Neutrophil (primary cell): Measurements from ENCODE around the gene ZNF277.

Experiments used
- H3K27ac ChIP-seq: fragments of 200-600 bp; sonication (generic); 2 replicates; pipeline ENCODE4 v1.5.1; 2016; ENCODE audit warnings: mild to moderate bottlenecking, moderate library complexity
- H3K27me3 ChIP-seq: fragments of 200-600 bp; sonication (generic); 2 replicates; pipeline ENCODE4 v1.6.0; 2016; ENCODE audit warnings: mild to moderate bottlenecking
- H3K36me3 ChIP-seq: fragments of 200-600 bp; sonication (generic); 2 replicates; pipeline ENCODE4 v1.5.1; 2017
- H3K4me1 ChIP-seq, 2 experiments: fragments of 200-600 bp in 1 of 2; sonication (generic) in 1 of 2; 1 replicate in 1 of 2; 2 replicates in 1 of 2; pipeline versions ENCODE4 v1.5.1 to v1.6.1; 2013 to 2016; ENCODE audit warnings: low read depth in 1 of 2, low read length in 1 of 2, mild to moderate bottlenecking in 1 of 2, moderate library complexity in 1 of 2; ENCODE audit not compliant: control insufficient read depth in 1 of 2, insufficient read depth in 1 of 2
- H3K4me3 ChIP-seq, 2 experiments: fragments of 200-600 bp in 1 of 2; sonication (generic) in 1 of 2; 1 replicate in 1 of 2; 2 replicates in 1 of 2; pipeline ENCODE4 v1.5.1; 2013 to 2016; ENCODE audit warnings: low read depth in 1 of 2, low read length in 1 of 2, mild to moderate bottlenecking in 1 of 2, moderate library complexity in 1 of 2
- H3K9me3 ChIP-seq: fragments of 200-600 bp; sonication (generic); 2 replicates; pipeline ENCODE4 v1.5.1; 2016
- TF ChIP-seq, protein P1 (sequence below): fragments of 200-600 bp; sonication (generic); IDR thresholded peaks from 2 replicates; pipeline ENCODE4 v1.5.1; 2016; ENCODE audit warnings: antibody characterized with exemption

ZNF277 gene

GRCh38 chr7:112232212-112232978 lies 25.9 kb downstream of the ZNF277 start:
- H3K4me3 ChIP-seq = no peak overlapping the region
- no peaks in the 10 kb centered on the region for H3K27me3 ChIP-seq
- no peaks in the 10 kb centered on the region for H3K36me3 ChIP-seq
- no peak overlapping the region for H3K27ac ChIP-seq
- no peaks in the 10 kb centered on the region for H3K9me3 ChIP-seq
- no peaks in the 10 kb centered on the region for H3K4me1 ChIP-seq
- TF ChIP-seq, protein P1, sequence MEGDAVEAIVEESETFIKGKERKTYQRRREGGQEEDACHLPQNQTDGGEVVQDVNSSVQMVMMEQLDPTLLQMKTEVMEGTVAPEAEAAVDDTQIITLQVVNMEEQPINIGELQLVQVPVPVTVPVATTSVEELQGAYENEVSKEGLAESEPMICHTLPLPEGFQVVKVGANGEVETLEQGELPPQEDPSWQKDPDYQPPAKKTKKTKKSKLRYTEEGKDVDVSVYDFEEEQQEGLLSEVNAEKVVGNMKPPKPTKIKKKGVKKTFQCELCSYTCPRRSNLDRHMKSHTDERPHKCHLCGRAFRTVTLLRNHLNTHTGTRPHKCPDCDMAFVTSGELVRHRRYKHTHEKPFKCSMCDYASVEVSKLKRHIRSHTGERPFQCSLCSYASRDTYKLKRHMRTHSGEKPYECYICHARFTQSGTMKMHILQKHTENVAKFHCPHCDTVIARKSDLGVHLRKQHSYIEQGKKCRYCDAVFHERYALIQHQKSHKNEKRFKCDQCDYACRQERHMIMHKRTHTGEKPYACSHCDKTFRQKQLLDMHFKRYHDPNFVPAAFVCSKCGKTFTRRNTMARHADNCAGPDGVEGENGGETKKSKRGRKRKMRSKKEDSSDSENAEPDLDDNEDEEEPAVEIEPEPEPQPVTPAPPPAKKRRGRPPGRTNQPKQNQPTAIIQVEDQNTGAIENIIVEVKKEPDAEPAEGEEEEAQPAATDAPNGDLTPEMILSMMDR = no peak

GRCh38 chr7:112233048-112233697 lies 26.7 kb downstream of the ZNF277 start:
- Histone ChIP-seq H3K9me3 (no peaks in the 10 kb centered on the region), H3K27me3 (no peaks in the 10 kb centered on the region), H3K4me3 (no peak overlapping the region), H3K36me3 (no peaks in the 10 kb centered on the region), H3K27ac (no peak overlapping the region), H3K4me1 (no peaks in the 10 kb centered on the region)
- TF ChIP-seq, protein P1 = no peak

- no peak overlapping the region for H3K27ac ChIP-seq
- TF ChIP-seq, protein P1 = no peak
- H3K4me1 ChIP-seq = no peaks in the 10 kb centered on the region
- no peaks in the 10 kb centered on the region for H3K36me3 ChIP-seq
- H3K27me3 ChIP-seq = no peaks in the 10 kb centered on the region
- no peaks in the 10 kb centered on the region for H3K9me3 ChIP-seq
- no peak overlapping the region for H3K4me3 ChIP-seq
These were observed 27.7 kb downstream of the ZNF277 start for GRCh38 chr7:112234147-112234546.

- H3K9me3 ChIP-seq = no peaks in the 10 kb centered on the region
- no peaks in the 10 kb centered on the region for H3K4me1 ChIP-seq
- H3K36me3 ChIP-seq = no peaks in the 10 kb centered on the region
- TF ChIP-seq, protein P1 = no peak
- H3K27ac ChIP-seq = no peak overlapping the region
- H3K27me3 ChIP-seq = no peaks in the 10 kb centered on the region
- no peak overlapping the region for H3K4me3 ChIP-seq
These were observed 30.1 kb downstream of the ZNF277 start for GRCh38 chr7:112236597-112236996.

GRCh38 chr7:112238330-112238729 lies 31.8 kb downstream of the ZNF277 start:
- Histone ChIP-seq H3K4me1 (no peaks in the 10 kb centered on the region), H3K36me3 (no peaks in the 10 kb centered on the region), H3K27ac (no peak overlapping the region), H3K27me3 (no peaks in the 10 kb centered on the region), H3K4me3 (no peak overlapping the region), H3K9me3 (no peaks in the 10 kb centered on the region)
- TF ChIP-seq, protein P1 = no peak
